Type B pancreatic cell (in vitro differentiated cells): ENCODE measurements around the gene SPATC1L. TPM values are rescaled to one million over a fixed set of nuclear protein-coding genes. Genes with fewer than 3 reads are reported as not detected.
"Not testable (repeated sequence)": the region's sequence is repeated elsewhere in the genome, so short reads cannot be mapped to it uniquely, and the experiment has no call there.

Source experiments
- DNase-seq: peaks from one replicate; pipeline ENCODE4 v3.0.0; 2021; ENCODE audit warnings: mixed read lengths; ENCODE audit not compliant: unreplicated experiment; ENCODE audit errors: extremely low spot score
- H3K27ac Mint-ChIP-seq: 2 replicates; pipeline ENCODE4 v1.8.0; 2021; ENCODE audit warnings: mild to moderate bottlenecking, mixed read lengths
- H3K27me3 Mint-ChIP-seq: 2 replicates; pipeline ENCODE4 v1.8.0; 2021; ENCODE audit warnings: mixed read lengths
- H3K36me3 Mint-ChIP-seq: 2 replicates; pipeline ENCODE4 v1.8.0; 2021; ENCODE audit warnings: mixed read lengths
- H3K4me1 Mint-ChIP-seq: one replicate; pipeline ENCODE4 v1.8.0; 2021; ENCODE audit warnings: mixed read lengths; ENCODE audit not compliant: unreplicated experiment
- H3K4me3 Mint-ChIP-seq: 2 replicates; pipeline ENCODE4 v1.8.0; 2021; ENCODE audit warnings: mild to moderate bottlenecking, mixed read lengths
- H3K9me3 Mint-ChIP-seq: 2 replicates; pipeline ENCODE4 v1.8.0; 2021; ENCODE audit warnings: mixed read lengths
- CTCF ChIP-seq: fragments of 200-600 bp; sonication (generic); conservative IDR thresholded peaks from 2 replicates; pipeline ENCODE4 v1.5.0; 2021; ENCODE audit warnings: antibody characterized with exemption, mild to moderate bottlenecking
- total RNA-seq: library from RNA; stranded (reverse); gene quantifications from 2 replicates; pipeline ENCODE4 v1.2.1, GENCODE V29; 2021; ENCODE audit warnings: low replicate concordance

SPATC1L gene
- total RNA-seq, 1 donor from 2014 or later: 24.7 TPM

GRCh38 chr21:46184625-46185555 lies 631 bp upstream of the SPATC1L start:
- H3K4me1 Mint-ChIP-seq: peaks cover 21% of the 10 kb centered on the region
- no peaks in the 10 kb centered on the region for H3K9me3 Mint-ChIP-seq
- H3K27me3 Mint-ChIP-seq: no peaks in the 10 kb centered on the region
- no peak for TF ChIP-seq CTCF
- DNase-seq: peak; percentile 86
- H3K36me3 Mint-ChIP-seq: no peaks in the 10 kb centered on the region
- H3K27ac Mint-ChIP-seq: peak overlapping the region; percentile 95
- peak overlapping the region; percentile 94 for H3K4me3 Mint-ChIP-seq

- not testable (repeated sequence) for H3K36me3 Mint-ChIP-seq, H3K4me1 Mint-ChIP-seq, H3K27ac Mint-ChIP-seq, H3K9me3 Mint-ChIP-seq, H3K27me3 Mint-ChIP-seq, DNase-seq
- peak overlapping the region; percentile 82 for H3K4me3 Mint-ChIP-seq
Measured at GRCh38 chr21:46183337-46183909, 836 bp downstream of the SPATC1L start.

- no peak for TF ChIP-seq CTCF
- H3K4me3 Mint-ChIP-seq: peak overlapping the region; percentile 82
- no peaks in the 10 kb centered on the region for H3K27me3 Mint-ChIP-seq
- H3K4me1 Mint-ChIP-seq: peaks cover 4% of the 10 kb centered on the region
- no peaks in the 10 kb centered on the region for H3K9me3 Mint-ChIP-seq
- H3K27ac Mint-ChIP-seq: no peak overlapping the region
- DNase-seq: peak; percentile 69
- H3K36me3 Mint-ChIP-seq: peaks cover under 1% of the 10 kb centered on the region
Measured at GRCh38 chr21:46182548-46183336, 1.5 kb downstream of the SPATC1L start.

- peak; percentile 70 for DNase-seq
- no peak for TF ChIP-seq CTCF
- Mint-ChIP-seq H3K27me3 (no peaks in the 10 kb centered on the region), H3K9me3 (no peaks in the 10 kb centered on the region), H3K4me3 (peak overlapping the region; percentile 65), H3K27ac (no peak overlapping the region), H3K36me3 (peaks cover 7% of the 10 kb centered on the region), H3K4me1 (peaks cover 4% of the 10 kb centered on the region)
Measured at GRCh38 chr21:46181953-46182547, 2.2 kb downstream of the SPATC1L start.

GRCh38 chr21:46181436-46181835 lies 2.8 kb downstream of the SPATC1L start:
- no peaks in the 10 kb centered on the region for H3K27me3 Mint-ChIP-seq
- no peak for TF ChIP-seq CTCF
- H3K27ac Mint-ChIP-seq: no peak overlapping the region
- DNase-seq: no peak
- H3K4me3 Mint-ChIP-seq: no peak overlapping the region
- H3K36me3 Mint-ChIP-seq: peaks cover 10% of the 10 kb centered on the region
- no peaks in the 10 kb centered on the region for H3K9me3 Mint-ChIP-seq
- H3K4me1 Mint-ChIP-seq: peaks cover 4% of the 10 kb centered on the region
